ENCODE measurements around the gene TRIM17. TPM values are rescaled to one million over a fixed set of nuclear protein-coding genes. Genes with fewer than 3 reads are reported as not detected.

The TRIM17 gene
- total RNA-seq, 2 experiments from 2014 or later: 0.73 to 0.96 TPM

DNA sequence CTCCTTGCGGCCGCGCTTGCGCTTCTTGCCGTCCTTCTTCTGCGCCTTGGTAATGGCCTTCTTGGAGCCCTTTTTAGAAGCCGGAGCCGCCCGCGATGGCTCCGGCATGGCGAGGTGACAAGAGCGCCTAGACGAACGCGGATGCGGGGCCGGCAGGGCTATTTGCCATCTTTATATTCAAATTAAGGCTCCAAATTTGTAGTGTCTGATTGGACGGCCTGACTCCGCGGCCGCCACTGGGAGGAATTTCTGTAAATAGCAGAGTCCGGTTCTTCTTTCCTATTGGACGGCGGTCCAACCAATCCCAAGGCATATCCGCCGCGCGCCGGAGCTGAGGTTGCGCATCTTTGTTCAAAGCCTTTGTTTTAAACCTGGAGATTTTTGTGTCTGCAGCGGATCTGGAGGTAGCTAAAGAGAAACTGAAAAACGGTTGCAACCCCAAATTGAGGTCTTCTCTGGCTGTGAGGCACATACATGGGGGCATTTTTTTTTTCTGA, 47.9 kb upstream of the TRIM17 start:
- no peaks in the 10 kb centered on the region for H3K36me3 ChIP-seq (ENCODE audit: insufficient read depth, low read length)
- peak; percentile 77 to 96 (median 84) for DNase-seq
- ChIA-PET POLR2A (interaction anchor here (0.9 to 3.7 kb wide), 9 partner anchors 9 to 355 kb away, joined by 3 to 70 read pairs (median 7); partner anchors contain the start of genes IBA57, RNF187 and TRIM11), CTCF (interaction anchor here (0.9 to 1.7 kb wide), 2 partner anchors 22 to 298 kb away, joined by 3 to 5 read pairs; no protein-coding TSS in a partner anchor)
- Mint-ChIP-seq H3K27me3 (peaks cover 17% of the 10 kb centered on the region), H3K4me1 (ENCODE audit: low read depth) (peaks cover 41% of the 10 kb centered on the region), H3K27ac (peak overlapping the region; percentile 77), H3K4me3 (peak overlapping the region; percentile 88), H3K36me3 (ENCODE audit: low read depth) (no peaks in the 10 kb centered on the region), H3K9me3 (no peaks in the 10 kb centered on the region)
- intact Hi-C loops (cut with DNase I, micrococcal nuclease): loop anchor here in 1 of 2 experiments (2.0 to 10.0 kb wide), 2 partner anchors 22 to 330 kb away; partner anchors contain the start of gene RNF187
- peak; percentile 97 for ATAC-seq (ENCODE audit: poor library complexity)
- TF ChIP-seq, protein P1, sequence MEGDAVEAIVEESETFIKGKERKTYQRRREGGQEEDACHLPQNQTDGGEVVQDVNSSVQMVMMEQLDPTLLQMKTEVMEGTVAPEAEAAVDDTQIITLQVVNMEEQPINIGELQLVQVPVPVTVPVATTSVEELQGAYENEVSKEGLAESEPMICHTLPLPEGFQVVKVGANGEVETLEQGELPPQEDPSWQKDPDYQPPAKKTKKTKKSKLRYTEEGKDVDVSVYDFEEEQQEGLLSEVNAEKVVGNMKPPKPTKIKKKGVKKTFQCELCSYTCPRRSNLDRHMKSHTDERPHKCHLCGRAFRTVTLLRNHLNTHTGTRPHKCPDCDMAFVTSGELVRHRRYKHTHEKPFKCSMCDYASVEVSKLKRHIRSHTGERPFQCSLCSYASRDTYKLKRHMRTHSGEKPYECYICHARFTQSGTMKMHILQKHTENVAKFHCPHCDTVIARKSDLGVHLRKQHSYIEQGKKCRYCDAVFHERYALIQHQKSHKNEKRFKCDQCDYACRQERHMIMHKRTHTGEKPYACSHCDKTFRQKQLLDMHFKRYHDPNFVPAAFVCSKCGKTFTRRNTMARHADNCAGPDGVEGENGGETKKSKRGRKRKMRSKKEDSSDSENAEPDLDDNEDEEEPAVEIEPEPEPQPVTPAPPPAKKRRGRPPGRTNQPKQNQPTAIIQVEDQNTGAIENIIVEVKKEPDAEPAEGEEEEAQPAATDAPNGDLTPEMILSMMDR (IDR thresholded peaks at IDR 0.05): no peak
- H3K27me3 ChIP-seq (ENCODE audit: control insufficient read depth in 1 of 2, insufficient read depth in 2 of 2, low read length in 2 of 2): peaks cover 2 to 12% of the 10 kb centered on the region in 2 experiments
- peaks cover 0 to 3% of the 10 kb centered on the region in 2 experiments for H3K9me3 ChIP-seq (ENCODE audit: control insufficient read depth in 1 of 2, insufficient read depth in 1 of 2, low read length in 2 of 2)
- H3K27ac ChIP-seq (ENCODE audit: low read depth in 1 of 2, low read length in 2 of 2): no peak overlapping the region
- H3K4me3 ChIP-seq (ENCODE audit: low read length): peak overlapping the region; percentile 52
- H3K4me1 ChIP-seq (ENCODE audit: insufficient read depth, low read length): peaks cover 35% of the 10 kb centered on the region

DNA sequence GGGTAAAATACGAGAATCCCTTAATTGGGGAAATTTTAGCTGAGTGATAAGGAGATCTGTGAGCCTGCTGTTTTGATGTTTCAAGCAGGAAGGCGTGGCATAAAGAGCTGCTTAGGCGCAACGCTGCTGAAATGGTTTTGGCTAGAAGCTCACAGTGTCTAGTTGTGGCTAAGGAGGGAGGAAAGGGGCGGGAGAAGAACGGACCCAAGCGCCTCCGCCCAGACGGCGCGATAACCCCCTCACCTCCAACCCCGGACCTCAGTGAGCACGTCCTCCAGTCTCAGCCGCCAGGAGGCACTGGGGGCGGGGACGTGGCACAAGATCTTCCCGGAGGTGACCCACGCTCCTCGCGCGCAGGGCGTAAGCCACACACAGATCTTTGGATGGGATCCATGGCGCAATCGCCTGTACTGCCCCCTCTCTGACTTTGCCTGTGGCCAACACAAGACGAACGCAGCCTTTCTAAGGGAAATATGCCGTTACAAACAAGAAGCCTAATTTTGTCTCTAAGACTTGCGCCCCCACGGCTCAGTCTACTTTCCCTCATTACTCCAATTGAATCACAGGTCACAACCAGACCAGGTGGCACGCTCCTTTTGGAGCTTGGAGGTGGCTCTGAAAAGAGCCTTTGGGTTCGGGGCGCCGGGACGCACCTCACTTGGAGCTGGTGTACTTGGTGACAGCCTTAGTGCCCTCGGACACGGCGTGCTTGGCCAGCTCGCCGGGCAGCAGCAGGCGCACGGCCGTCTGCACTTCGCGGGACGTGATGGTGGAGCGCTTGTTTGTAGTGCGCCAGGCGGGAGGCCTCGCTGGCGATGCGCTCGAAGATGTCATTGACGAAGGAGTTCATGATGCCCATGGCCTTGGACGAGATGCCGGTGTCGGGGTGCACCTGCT, 47.1 kb upstream of the TRIM17 start:
- H3K9me3 Mint-ChIP-seq: no peaks in the 10 kb centered on the region
- ChIA-PET CTCF (interaction anchor here (0.9 to 1.7 kb wide), 2 partner anchors 23 to 297 kb away, joined by 3 to 5 read pairs; no protein-coding TSS in a partner anchor), POLR2A (interaction anchor here (0.9 to 3.7 kb wide), 9 partner anchors 8 to 354 kb away, joined by 3 to 70 read pairs (median 7); partner anchors contain the start of genes IBA57, RNF187 and TRIM11)
- peak overlapping the region; percentile 77 for H3K27ac Mint-ChIP-seq
- peaks cover 42% of the 10 kb centered on the region for H3K4me1 ChIP-seq (ENCODE audit: insufficient read depth, low read length)
- H3K9me3 ChIP-seq (ENCODE audit: control insufficient read depth in 1 of 2, insufficient read depth in 1 of 2, low read length in 2 of 2): peaks cover 0 to 3% of the 10 kb centered on the region in 2 experiments
- intact Hi-C loops (cut with DNase I, micrococcal nuclease): loop anchor here (1.0 to 10.0 kb wide), 3 partner anchors 12 to 329 kb away; partner anchors contain the start of gene RNF187 (in 1 of the 2)
- TF ChIP-seq, protein P1 (IDR thresholded peaks at IDR 0.05): no peak
- H3K27ac ChIP-seq (ENCODE audit: low read depth in 1 of 2, low read length in 2 of 2): no peak overlapping the region
- H3K4me1 Mint-ChIP-seq (ENCODE audit: low read depth): peaks cover 46% of the 10 kb centered on the region
- H3K27me3 ChIP-seq (ENCODE audit: control insufficient read depth in 1 of 2, insufficient read depth in 2 of 2, low read length in 2 of 2): peaks cover 0 to 4% of the 10 kb centered on the region in 2 experiments
- no peaks in the 10 kb centered on the region for H3K36me3 ChIP-seq (ENCODE audit: insufficient read depth, low read length)
- H3K36me3 Mint-ChIP-seq (ENCODE audit: low read depth): no peaks in the 10 kb centered on the region
- ATAC-seq (ENCODE audit: poor library complexity) (peak; percentile 6), DNase-seq (peak in 9 of 14 experiments; percentile 24 to 78 (median 34))
- peak overlapping the region; percentile 88 for H3K4me3 Mint-ChIP-seq
- peaks cover 12% of the 10 kb centered on the region for H3K27me3 Mint-ChIP-seq
- H3K4me3 ChIP-seq (ENCODE audit: low read length): peak overlapping the region; percentile 52

DNA sequence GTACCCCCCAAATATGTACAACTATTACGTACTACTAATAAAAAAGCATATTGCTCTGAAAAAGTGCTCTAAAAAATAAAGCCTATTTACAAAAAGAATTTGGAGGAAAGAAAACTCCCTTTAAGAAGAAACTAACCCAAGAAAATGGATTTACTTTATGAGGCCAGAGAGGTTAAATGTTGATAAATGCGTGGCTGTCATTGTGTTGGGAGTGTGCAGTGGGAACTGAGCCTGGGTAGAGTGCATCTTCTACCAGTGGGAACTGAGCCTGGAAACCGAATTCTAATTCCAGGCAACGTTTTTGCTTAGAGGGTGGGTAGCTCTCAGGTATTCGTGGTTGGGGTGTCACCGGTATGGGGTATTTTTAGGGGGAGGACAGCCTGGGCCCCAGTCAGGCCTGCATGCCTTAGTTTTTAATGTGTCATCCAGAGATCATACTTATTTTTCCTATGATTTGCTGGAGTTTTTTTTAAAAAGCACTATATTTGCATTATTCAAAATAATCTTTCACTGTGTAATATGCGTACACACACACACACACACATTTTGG, 46.4 kb upstream of the TRIM17 start:
- ChIA-PET CTCF (interaction anchor here (0.8 kb wide), 1 partner anchor 16 kb away, joined by 3 read pairs; no protein-coding TSS in a partner anchor), POLR2A (interaction anchor here (1.8 to 3.7 kb wide), 5 partner anchors 8 to 298 kb away, joined by 4 to 70 read pairs (median 8); partner anchors contain the start of genes IBA57 and RNF187)
- Mint-ChIP-seq H3K27me3 (peaks cover 11% of the 10 kb centered on the region), H3K4me3 (peak overlapping the region; percentile 88), H3K27ac (peak overlapping the region; percentile 77), H3K36me3 (ENCODE audit: low read depth) (peaks cover 6% of the 10 kb centered on the region), H3K9me3 (no peaks in the 10 kb centered on the region), H3K4me1 (ENCODE audit: low read depth) (peaks cover 52% of the 10 kb centered on the region)
- no peak for ATAC-seq (ENCODE audit: poor library complexity)
- H3K4me3 ChIP-seq (ENCODE audit: low read length): peak overlapping the region; percentile 52
- intact Hi-C loops (cut with DNase I, micrococcal nuclease): loop anchor here (1.0 to 10.0 kb wide), 2 partner anchors 13 to 328 kb away; no protein-coding TSS in a partner anchor
- H3K27me3 ChIP-seq (ENCODE audit: control insufficient read depth in 1 of 2, insufficient read depth in 2 of 2, low read length in 2 of 2): no peaks in the 10 kb centered on the region
- H3K36me3 ChIP-seq (ENCODE audit: insufficient read depth, low read length): no peaks in the 10 kb centered on the region
- no peak overlapping the region for H3K27ac ChIP-seq (ENCODE audit: low read depth in 1 of 2, low read length in 2 of 2)
- TF ChIP-seq, protein P1 (IDR thresholded peaks at IDR 0.05): no peak
- no peak for DNase-seq
- peaks cover 48% of the 10 kb centered on the region for H3K4me1 ChIP-seq (ENCODE audit: insufficient read depth, low read length)
- peaks cover 0 to 3% of the 10 kb centered on the region in 2 experiments for H3K9me3 ChIP-seq (ENCODE audit: control insufficient read depth in 1 of 2, insufficient read depth in 1 of 2, low read length in 2 of 2)

Measured in CD4-positive, alpha-beta T cell (primary cell).